ENCODE measurements around the gene EPHA2. TPM values are rescaled to one million over a fixed set of nuclear protein-coding genes. Genes with fewer than 3 reads are reported as not detected.
A peak's percentile ranks its signal among the peaks of the same experiment; 100 is the strongest.

The EPHA2 gene
- total RNA-seq, 4 donors from 2014 or later: 30.0 to 66.9 (median 35.9) TPM

- Histone ChIP-seq H3K27me3 (no peaks in the 10 kb centered on the region), H3K4me1 (peaks cover 6 to 100% (median 74%) of the 10 kb centered on the region in 4 donors), H3K4me3 (no peak overlapping the region), H3K36me3 (peaks cover 0 to 34% (median 0%) of the 10 kb centered on the region in 3 donors), H3K27ac (peak overlapping the region in 2 of 4 donors; percentile 94 to 95), H3K9me3 (no peaks in the 10 kb centered on the region)
- 85 to 89% methylated on average over 22 to 37 of the region's 39 CpGs for WGBS, 2 donors
- DNase-seq (ENCODE audit: low spot score in 2 of 2): no peak
- TF ChIP-seq EP300 (IDR thresholded peaks at IDR 0.05): no peak
- TF ChIP-seq POLR2A (IDR thresholded peaks at IDR 0.05): no peak
- TF ChIP-seq CTCF (IDR thresholded peaks at IDR 0.05): no peak
These were observed 7.4 kb downstream of the EPHA2 start for GRCh38 chr1:16148329-16149092.

GRCh38 chr1:16147156-16147926 lies 8.5 kb downstream of the EPHA2 start:
- H3K4me1 ChIP-seq: peaks cover 6 to 97% (median 62%) of the 10 kb centered on the region in 4 donors
- TF ChIP-seq EP300 (IDR thresholded peaks at IDR 0.05) (no peak), CTCF (IDR thresholded peaks at IDR 0.05) (no peak), POLR2A (IDR thresholded peaks at IDR 0.05) (no peak)
- H3K4me3 ChIP-seq: no peak overlapping the region
- no peaks in the 10 kb centered on the region for H3K9me3 ChIP-seq
- DNase-seq (ENCODE audit: low spot score in 2 of 2): no peak
- no peaks in the 10 kb centered on the region for H3K27me3 ChIP-seq
- H3K27ac ChIP-seq: peak overlapping the region; percentile 81 to 95 (median 88)
- WGBS, 2 donors: 46 to 53% methylated on average over 10 of the region's 10 CpGs
- peaks cover 0 to 42% (median 0%) of the 10 kb centered on the region in 3 donors for H3K36me3 ChIP-seq

GRCh38 chr1:16146279-16147155 lies 9.4 kb downstream of the EPHA2 start:
- Histone ChIP-seq H3K9me3 (no peaks in the 10 kb centered on the region), H3K27ac (peak overlapping the region; percentile 81 to 95 (median 88)), H3K4me1 (peaks cover 6 to 97% (median 61%) of the 10 kb centered on the region in 4 donors), H3K27me3 (no peaks in the 10 kb centered on the region), H3K36me3 (peaks cover 0 to 42% (median 0%) of the 10 kb centered on the region in 3 donors), H3K4me3 (peak overlapping the region; percentile 6 to 42 (median 19))
- DNase-seq (ENCODE audit: low spot score in 2 of 2): peak in 1 of 2 donors; percentile 55
- 17 to 21% methylated on average over 23 of the region's 23 CpGs for WGBS, 2 donors
- TF ChIP-seq EP300 (IDR thresholded peaks at IDR 0.05) (peak; percentile 17 to 56), POLR2A (IDR thresholded peaks at IDR 0.05) (peak; percentile 12 to 45), CTCF (IDR thresholded peaks at IDR 0.05) (no peak)

- Histone ChIP-seq H3K36me3 (peaks cover 0 to 43% (median 0%) of the 10 kb centered on the region in 3 donors), H3K9me3 (no peaks in the 10 kb centered on the region), H3K27ac (peak overlapping the region; percentile 81 to 95 (median 88)), H3K4me1 (peaks cover 6 to 97% (median 59%) of the 10 kb centered on the region in 4 donors), H3K4me3 (peak overlapping the region; percentile 6 to 42 (median 19)), H3K27me3 (no peaks in the 10 kb centered on the region)
- peak in 1 of 2 donors; percentile 45 for DNase-seq (ENCODE audit: low spot score in 2 of 2)
- 12 to 32% methylated on average over 24 to 25 of the region's 26 CpGs for WGBS, 2 donors
- TF ChIP-seq EP300 (IDR thresholded peaks at IDR 0.05) (peak in 1 of 2 donors; percentile 64), CTCF (IDR thresholded peaks at IDR 0.05) (no peak), POLR2A (IDR thresholded peaks at IDR 0.05) (no peak)
These were observed 10.1 kb downstream of the EPHA2 start for GRCh38 chr1:16145662-16146278.

Data from tibial nerve (tissue), 4 donors.